CD14-positive monocyte (primary cell): Measurements from ENCODE around the gene EGLN1. TPM values are rescaled to one million over a fixed set of nuclear protein-coding genes. Genes with fewer than 3 reads are reported as not detected.

Source experiments
- DNase-seq, 3 donors: peaks; one replicate each; pipeline ENCODE4 v3.0.0-alpha.2; 2011 to 2022
- H2AFZ ChIP-seq: 2 replicates; pipeline ENCODE4 v1.6.0; 2012; ENCODE audit warnings: mild to moderate bottlenecking, low read depth, low read length, inconsistent platforms; ENCODE audit not compliant: insufficient read depth, poor library complexity, severe bottlenecking
- H3K27ac ChIP-seq, 2 donors: 1 replicate in 1 of 2; 2 replicates in 1 of 2; pipeline ENCODE4 v1.5.1; 2012 to 2013; ENCODE audit warnings: low read length in 2 of 2, control low read depth in 1 of 2, inconsistent platforms in 1 of 2, low read depth in 1 of 2, mild to moderate bottlenecking in 1 of 2
- H3K27me3 ChIP-seq, 2 donors: one replicate each; pipeline versions ENCODE4 v1.6.0 to v1.6.1; 2011 to 2013; ENCODE audit warnings: low read length in 2 of 2; ENCODE audit not compliant: control insufficient read depth in 2 of 2, insufficient read depth in 2 of 2
- H3K36me3 ChIP-seq, 2 donors: replicated peaks in 1 of 2; 1 replicate in 1 of 2; 2 replicates in 1 of 2; pipeline versions ENCODE4 v1.5.1 to v1.6.1; 2012 to 2013; ENCODE audit warnings: low read length in 2 of 2, control low read depth in 1 of 2, inconsistent platforms in 1 of 2, mild to moderate bottlenecking in 1 of 2; ENCODE audit not compliant: insufficient read depth in 2 of 2, control insufficient read depth in 1 of 2
- H3K4me1 ChIP-seq, 2 donors: 1 replicate in 1 of 2; 2 replicates in 1 of 2; pipeline versions ENCODE4 v1.5.1 to v1.6.1; 2012 to 2013; ENCODE audit warnings: low read length in 2 of 2, control low read depth in 1 of 2, inconsistent platforms in 1 of 2, mild to moderate bottlenecking in 1 of 2, moderate library complexity in 1 of 2; ENCODE audit not compliant: insufficient read depth in 2 of 2, control insufficient read depth in 1 of 2
- H3K4me2 ChIP-seq: replicated peaks from 2 replicates; pipeline ENCODE3; 2012; ENCODE audit warnings: low read length, moderate library complexity, mild to moderate bottlenecking; ENCODE audit not compliant: poor library complexity, severe bottlenecking; ENCODE audit errors: extremely low read depth
- H3K4me3 ChIP-seq, 3 experiments: fragments of 200-600 bp in 1 of 3; sonication (generic) in 1 of 3; replicated peaks in 1 of 3; 1 replicate in 2 of 3; 2 replicates in 1 of 3; pipeline ENCODE4 v1.5.1; 2011 to 2013; ENCODE audit warnings: low read length in 3 of 3, mild to moderate bottlenecking in 3 of 3, control low read depth in 2 of 3, low read depth in 2 of 3, inconsistent platforms in 1 of 3, moderate library complexity in 1 of 3
- H3K79me2 ChIP-seq: 2 replicates; pipeline ENCODE4 v1.6.0; 2012; ENCODE audit warnings: mild to moderate bottlenecking, control low read depth, inconsistent platforms, low read length, moderate library complexity; ENCODE audit not compliant: insufficient read depth
- H3K9ac ChIP-seq: 2 replicates; pipeline ENCODE4 v1.6.0; 2017; ENCODE audit warnings: low read length, mild to moderate bottlenecking; ENCODE audit not compliant: insufficient read depth, poor library complexity, severe bottlenecking
- H3K9me3 ChIP-seq, 2 donors: replicated peaks in 1 of 2; 1 replicate in 1 of 2; 2 replicates in 1 of 2; pipeline versions ENCODE4 v1.5.1 to v1.6.1; 2012 to 2013; ENCODE audit warnings: low read length in 2 of 2, control low read depth in 1 of 2; ENCODE audit not compliant: control insufficient read depth in 1 of 2, insufficient read depth in 1 of 2
- H4K20me1 ChIP-seq: 2 replicates; pipeline ENCODE4 v1.6.0; 2012; ENCODE audit warnings: mild to moderate bottlenecking, low read length, control low read depth, moderate library complexity; ENCODE audit not compliant: insufficient read depth
- H3K27ac Mint-ChIP-seq, 7 donors: one replicate each; pipeline ENCODE4 v1.8.0; 2020; ENCODE audit warnings: mild to moderate bottlenecking in 7 of 7, mixed read lengths in 7 of 7, moderate library complexity in 6 of 7, inconsistent platforms in 2 of 7
- H3K27me3 Mint-ChIP-seq, 3 donors: one replicate each; pipeline ENCODE4 v1.8.0; 2021 to 2022; ENCODE audit warnings: low read depth in 3 of 3, mild to moderate bottlenecking in 3 of 3, mixed read lengths in 3 of 3, moderate library complexity in 3 of 3, inconsistent platforms in 1 of 3
- H3K36me3 Mint-ChIP-seq, 2 donors: one replicate each; pipeline ENCODE4 v1.8.0; 2020; ENCODE audit warnings: mixed read lengths in 2 of 2, inconsistent platforms in 1 of 2, mild to moderate bottlenecking in 1 of 2
- H3K4me1 Mint-ChIP-seq: one replicate; pipeline ENCODE4 v1.8.0; 2020; ENCODE audit warnings: mild to moderate bottlenecking, mixed read lengths
- H3K4me3 Mint-ChIP-seq, 2 donors: one replicate each; pipeline ENCODE4 v1.8.0; 2020; ENCODE audit warnings: mild to moderate bottlenecking in 2 of 2, mixed read lengths in 2 of 2, moderate library complexity in 1 of 2
- H3K9me3 Mint-ChIP-seq, 7 donors: one replicate each; pipeline ENCODE4 v1.8.0; 2020 to 2022; ENCODE audit warnings: mixed read lengths in 7 of 7, mild to moderate bottlenecking in 6 of 7, moderate library complexity in 6 of 7, inconsistent platforms in 2 of 7
- CTCF ChIP-seq: fragments of 200-600 bp; IDR thresholded peaks from one replicate; pipeline ENCODE4 v1.8.0; 2022; ENCODE audit warnings: antibody characterized with exemption, mild to moderate bottlenecking
- WGBS: methylation state at CpG from one replicate; pipeline ENCODE4 v1.1.5; 2013; ENCODE audit warnings: missing lambda C conversion rate; ENCODE audit not compliant: insufficient coverage; 5-methylcytosine and 5-hydroxymethylcytosine counted together
- intact Hi-C, 2 donors: fragments of 100-400 bp; cut with micrococcal nuclease; formaldehyde crosslinking; loops; one replicate each; pipeline versions ENCODE4 v1.15.0 to v1.15.1; 2023
- polyA plus RNA-seq, 3 donors: library from polyadenylated mRNA; depleted of rRNA in 1 of 3; unstranded in 2 of 3; stranded (reverse) in 1 of 3; fragments of 300-500 nt in 2 of 3; fragments of >200 nt in 1 of 3; fragmentation: Illumina TruSeq in 2 of 3; gene quantifications; 1 replicate in 2 of 3; 2 replicates in 1 of 3; pipeline ENCODE4 v1.2.3, GENCODE V29; 2012 to 2021

The EGLN1 gene
- polyA plus RNA-seq, 3 donors = 12.9 to 27.7 (median 23.1) TPM

- H3K27me3 Mint-ChIP-seq = peaks cover 0 to 2% (median 1%) of the 10 kb centered on the region in 3 donors
- H3K9me3 Mint-ChIP-seq = peaks cover 0 to 13% (median 3%) of the 10 kb centered on the region in 7 donors
- Histone ChIP-seq H3K79me2 (no peaks in the 10 kb centered on the region), H3K9me3 (peaks cover 0 to 7% of the 10 kb centered on the region in 2 donors), H4K20me1 (no peaks in the 10 kb centered on the region), H3K36me3 (no peaks in the 10 kb centered on the region), H3K4me1 (no peaks in the 10 kb centered on the region), H2AFZ (no peak overlapping the region), H3K27ac (no peak overlapping the region), H3K9ac (no peak overlapping the region), H3K4me3 (no peak overlapping the region), H3K4me2 (no peak overlapping the region), H3K27me3 (no peaks in the 10 kb centered on the region)
- DNase-seq = no peak
- peaks cover 4% of the 10 kb centered on the region for H3K4me1 Mint-ChIP-seq
- H3K4me3 Mint-ChIP-seq = no peak overlapping the region
- TF ChIP-seq CTCF = no peak
- H3K36me3 Mint-ChIP-seq = no peaks in the 10 kb centered on the region
- 100% methylated on average over 1 of the region's 4 CpGs for WGBS
- intact Hi-C loops = no loop called here
- no peak overlapping the region for H3K27ac Mint-ChIP-seq
These were observed 103.5 kb downstream of the EGLN1 start for GRCh38 chr1:231318568-231318967.

GRCh38 chr1:231318015-231318355 is 104.1 kb downstream of the EGLN1 start:
- Histone ChIP-seq H3K27ac (no peak overlapping the region), H3K4me3 (no peak overlapping the region), H3K9ac (no peak overlapping the region), H3K4me1 (no peaks in the 10 kb centered on the region), H3K27me3 (no peaks in the 10 kb centered on the region), H4K20me1 (no peaks in the 10 kb centered on the region), H3K9me3 (peaks cover 0 to 7% of the 10 kb centered on the region in 2 donors), H3K36me3 (no peaks in the 10 kb centered on the region), H2AFZ (no peak overlapping the region), H3K4me2 (no peak overlapping the region), H3K79me2 (no peaks in the 10 kb centered on the region)
- peaks cover 0 to 13% (median 3%) of the 10 kb centered on the region in 7 donors for H3K9me3 Mint-ChIP-seq
- no peak overlapping the region for H3K27ac Mint-ChIP-seq
- H3K4me1 Mint-ChIP-seq = peaks cover 4% of the 10 kb centered on the region
- intact Hi-C loops = no loop called here
- no peak for TF ChIP-seq CTCF
- no peak for DNase-seq
- H3K36me3 Mint-ChIP-seq = no peaks in the 10 kb centered on the region
- 92% methylated on average over 6 of the region's 15 CpGs for WGBS
- H3K27me3 Mint-ChIP-seq = peaks cover 0 to 2% (median 1%) of the 10 kb centered on the region in 3 donors
- no peak overlapping the region for H3K4me3 Mint-ChIP-seq
